ENCODE measurements around the gene TLCD2. TPM values are rescaled to one million over a fixed set of nuclear protein-coding genes. Genes with fewer than 3 reads are reported as not detected.

The TLCD2 gene
- total and polyA plus RNA-seq, 2 of the 13 experiments (the other 11 are each of a cell fraction or from before 2014, with no cell fraction given), result 0.90 to 1.1 TPM

DNA sequence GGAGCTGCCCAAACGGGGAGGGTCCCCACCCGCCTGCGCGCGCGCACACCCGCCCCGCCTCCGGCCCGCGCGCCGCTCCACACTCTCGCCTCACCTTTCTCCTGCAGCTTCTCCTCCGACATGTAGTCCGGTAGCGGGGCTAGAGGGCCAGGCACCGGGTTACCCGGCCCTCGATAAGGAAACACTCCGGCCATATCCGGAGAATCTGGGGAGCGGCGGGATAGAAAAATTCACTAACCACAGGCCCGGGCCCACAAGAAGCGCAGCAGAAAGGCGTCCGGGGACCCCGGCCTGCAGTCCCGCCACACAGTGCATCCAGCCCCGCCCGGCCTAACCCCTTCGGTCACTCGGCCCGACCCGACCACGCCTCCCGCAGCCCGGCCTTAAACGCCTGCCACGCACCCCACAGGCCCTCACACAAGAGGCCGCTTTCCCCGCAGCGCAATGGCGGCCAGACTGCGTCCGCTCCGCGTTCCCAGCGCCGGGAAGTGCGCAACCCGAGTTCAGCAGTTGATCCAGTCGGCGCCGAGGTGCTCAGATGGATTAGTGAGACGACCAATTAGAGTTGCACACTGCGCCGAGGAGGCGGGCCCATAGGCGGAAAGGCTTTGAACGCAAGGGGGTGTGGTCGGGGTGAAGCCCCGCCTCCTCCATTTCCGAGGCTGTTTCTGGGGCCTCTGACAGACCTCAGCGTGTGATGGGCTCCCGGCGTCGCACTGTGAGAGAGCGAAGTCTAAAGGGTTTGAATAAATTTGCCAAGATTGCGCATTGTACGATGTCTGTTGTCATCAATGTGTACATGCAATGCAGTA lies 25.6 kb downstream of the TLCD2 start, which contains the start of gene PRPF8 (continued):
- TF ChIP-seq, protein P1, sequence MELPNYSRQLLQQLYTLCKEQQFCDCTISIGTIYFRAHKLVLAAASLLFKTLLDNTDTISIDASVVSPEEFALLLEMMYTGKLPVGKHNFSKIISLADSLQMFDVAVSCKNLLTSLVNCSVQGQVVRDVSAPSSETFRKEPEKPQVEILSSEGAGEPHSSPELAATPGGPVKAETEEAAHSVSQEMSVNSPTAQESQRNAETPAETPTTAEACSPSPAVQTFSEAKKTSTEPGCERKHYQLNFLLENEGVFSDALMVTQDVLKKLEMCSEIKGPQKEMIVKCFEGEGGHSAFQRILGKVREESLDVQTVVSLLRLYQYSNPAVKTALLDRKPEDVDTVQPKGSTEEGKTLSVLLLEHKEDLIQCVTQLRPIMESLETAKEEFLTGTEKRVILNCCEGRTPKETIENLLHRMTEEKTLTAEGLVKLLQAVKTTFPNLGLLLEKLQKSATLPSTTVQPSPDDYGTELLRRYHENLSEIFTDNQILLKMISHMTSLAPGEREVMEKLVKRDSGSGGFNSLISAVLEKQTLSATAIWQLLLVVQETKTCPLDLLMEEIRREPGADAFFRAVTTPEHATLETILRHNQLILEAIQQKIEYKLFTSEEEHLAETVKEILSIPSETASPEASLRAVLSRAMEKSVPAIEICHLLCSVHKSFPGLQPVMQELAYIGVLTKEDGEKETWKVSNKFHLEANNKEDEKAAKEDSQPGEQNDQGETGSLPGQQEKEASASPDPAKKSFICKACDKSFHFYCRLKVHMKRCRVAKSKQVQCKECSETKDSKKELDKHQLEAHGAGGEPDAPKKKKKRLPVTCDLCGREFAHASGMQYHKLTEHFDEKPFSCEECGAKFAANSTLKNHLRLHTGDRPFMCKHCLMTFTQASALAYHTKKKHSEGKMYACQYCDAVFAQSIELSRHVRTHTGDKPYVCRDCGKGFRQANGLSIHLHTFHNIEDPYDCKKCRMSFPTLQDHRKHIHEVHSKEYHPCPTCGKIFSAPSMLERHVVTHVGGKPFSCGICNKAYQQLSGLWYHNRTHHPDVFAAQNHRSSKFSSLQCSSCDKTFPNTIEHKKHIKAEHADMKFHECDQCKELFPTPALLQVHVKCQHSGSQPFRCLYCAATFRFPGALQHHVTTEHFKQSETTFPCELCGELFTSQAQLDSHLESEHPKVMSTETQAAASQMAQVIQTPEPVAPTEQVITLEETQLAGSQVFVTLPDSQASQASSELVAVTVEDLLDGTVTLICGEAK (IDR thresholded peaks at IDR 0.05), result no peak
- TF ChIP-seq, protein P1 (CRISPR knock-in tag; IDR thresholded peaks at IDR 0.05), result no peak; the same call in 1 of the 2 replicates
- TF ChIP-seq ZNF331 (CRISPR knock-in tag; IDR thresholded peaks at IDR 0.05) (no peak; the same call in 1 of the 2 replicates), NR3C1 (CRISPR knock-in tag; IDR thresholded peaks at IDR 0.05) (no peak), ZNF75D (CRISPR knock-in tag; IDR thresholded peaks at IDR 0.05; ENCODE audit: borderline replicate concordance) (no peak), ZFP62 (CRISPR knock-in tag; IDR thresholded peaks at IDR 0.05) (no peak), ISL2 (CRISPR knock-in tag; IDR thresholded peaks at IDR 0.05) (0 out of 2 replicates have a peak, but pooled peaks have one; percentile 25), ZBTB20 (CRISPR knock-in tag; IDR thresholded peaks at IDR 0.05; ENCODE audit: borderline replicate concordance, low read depth) (peak; percentile 68; the same call in 1 of the 2 replicates), KLF6 (CRISPR knock-in tag; IDR thresholded peaks at IDR 0.05) (peak; percentile 68), KLF9 (CRISPR knock-in tag; IDR thresholded peaks at IDR 0.05; ENCODE audit: low read depth) (peak; percentile 83; the same call in 1 of the 2 replicates), TBL1XR1 (IDR thresholded peaks at IDR 0.05; ENCODE audit: borderline replicate concordance, low read length, partially characterized antibody) (no peak), SNRNP70 (IDR thresholded peaks at IDR 0.05; ENCODE audit: low read depth, low read length) (no peak)
- TF ChIP-seq, protein P2, sequence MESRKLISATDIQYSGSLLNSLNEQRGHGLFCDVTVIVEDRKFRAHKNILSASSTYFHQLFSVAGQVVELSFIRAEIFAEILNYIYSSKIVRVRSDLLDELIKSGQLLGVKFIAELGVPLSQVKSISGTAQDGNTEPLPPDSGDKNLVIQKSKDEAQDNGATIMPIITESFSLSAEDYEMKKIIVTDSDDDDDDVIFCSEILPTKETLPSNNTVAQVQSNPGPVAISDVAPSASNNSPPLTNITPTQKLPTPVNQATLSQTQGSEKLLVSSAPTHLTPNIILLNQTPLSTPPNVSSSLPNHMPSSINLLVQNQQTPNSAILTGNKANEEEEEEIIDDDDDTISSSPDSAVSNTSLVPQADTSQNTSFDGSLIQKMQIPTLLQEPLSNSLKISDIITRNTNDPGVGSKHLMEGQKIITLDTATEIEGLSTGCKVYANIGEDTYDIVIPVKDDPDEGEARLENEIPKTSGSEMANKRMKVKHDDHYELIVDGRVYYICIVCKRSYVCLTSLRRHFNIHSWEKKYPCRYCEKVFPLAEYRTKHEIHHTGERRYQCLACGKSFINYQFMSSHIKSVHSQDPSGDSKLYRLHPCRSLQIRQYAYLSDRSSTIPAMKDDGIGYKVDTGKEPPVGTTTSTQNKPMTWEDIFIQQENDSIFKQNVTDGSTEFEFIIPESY (CRISPR knock-in tag; IDR thresholded peaks at IDR 0.05), result no peak

All from HepG2 (cell line).